Measurements from ENCODE around the gene USP40.

- TF ChIP-seq CTCF (IDR thresholded peaks at IDR 0.05; ENCODE audit: low read depth, low read length) (no peak), EZH2phosphoT487 (IDR thresholded peaks at IDR 0.05; ENCODE audit: low read depth) (no peak)
Measured at GRCh38 chr2:233535271-233535670, 31.3 kb downstream of the USP40 start.

All from OCI-LY3 (cell line).